ENCODE results near the gene EYS. TPM values are rescaled to one million over a fixed set of nuclear protein-coding genes. Genes with fewer than 3 reads are reported as not detected.

The EYS gene
- total RNA-seq, 1 donor from 2014 or later: 2.1 TPM

GRCh38 chr6:64100702-64101303 is 1606.2 kb downstream of the EYS start:
- Histone ChIP-seq H3K36me3 (ENCODE audit: control insufficient read depth in 3 of 3, insufficient read depth in 3 of 3, low read length in 3 of 3) (no peaks in the 10 kb centered on the region), H3K27ac (ENCODE audit: low read depth, low read length) (no peak overlapping the region), H3K4me1 (ENCODE audit: control insufficient read depth in 3 of 3, insufficient read depth in 3 of 3, low read length in 3 of 3) (no peaks in the 10 kb centered on the region), H3K9ac (ENCODE audit: low read depth in 1 of 3, low read length in 3 of 3) (no peak overlapping the region), H3K27me3 (ENCODE audit: control insufficient read depth in 3 of 3, insufficient read depth in 3 of 3, low read length in 3 of 3) (no peaks in the 10 kb centered on the region), H3K4me3 (ENCODE audit: low read length in 3 of 3) (no peak overlapping the region), H3K9me3 (ENCODE audit: control insufficient read depth in 3 of 3, low read length in 3 of 3) (no peaks in the 10 kb centered on the region)

GRCh38 chr6:64090352-64090751 is 1616.7 kb downstream of the EYS start:
- no peak overlapping the region for H3K27ac ChIP-seq (ENCODE audit: low read depth, low read length)
- H3K4me3 ChIP-seq (ENCODE audit: low read length in 3 of 3): no peak overlapping the region
- H3K36me3 ChIP-seq (ENCODE audit: control insufficient read depth in 3 of 3, insufficient read depth in 3 of 3, low read length in 3 of 3): no peaks in the 10 kb centered on the region
- H3K4me1 ChIP-seq (ENCODE audit: control insufficient read depth in 3 of 3, insufficient read depth in 3 of 3, low read length in 3 of 3): no peaks in the 10 kb centered on the region
- no peaks in the 10 kb centered on the region for H3K9me3 ChIP-seq (ENCODE audit: control insufficient read depth in 3 of 3, low read length in 3 of 3)
- no peaks in the 10 kb centered on the region for H3K27me3 ChIP-seq (ENCODE audit: control insufficient read depth in 3 of 3, insufficient read depth in 3 of 3, low read length in 3 of 3)
- H3K9ac ChIP-seq (ENCODE audit: low read depth in 1 of 3, low read length in 3 of 3): no peak overlapping the region

- no peaks in the 10 kb centered on the region for H3K4me1 ChIP-seq (ENCODE audit: control insufficient read depth in 3 of 3, insufficient read depth in 3 of 3, low read length in 3 of 3)
- H3K36me3 ChIP-seq (ENCODE audit: control insufficient read depth in 3 of 3, insufficient read depth in 3 of 3, low read length in 3 of 3): no peaks in the 10 kb centered on the region
- H3K27me3 ChIP-seq (ENCODE audit: control insufficient read depth in 3 of 3, insufficient read depth in 3 of 3, low read length in 3 of 3): no peaks in the 10 kb centered on the region
- no peak overlapping the region for H3K27ac ChIP-seq (ENCODE audit: low read depth, low read length)
- H3K4me3 ChIP-seq (ENCODE audit: low read length in 3 of 3): no peak overlapping the region
- no peak overlapping the region for H3K9ac ChIP-seq (ENCODE audit: low read depth in 1 of 3, low read length in 3 of 3)
- no peaks in the 10 kb centered on the region for H3K9me3 ChIP-seq (ENCODE audit: control insufficient read depth in 3 of 3, low read length in 3 of 3)
Measured at GRCh38 chr6:64085126-64085525, 1621.9 kb downstream of the EYS start.

GRCh38 chr6:64084185-64084663 is 1622.8 kb downstream of the EYS start:
- H3K9me3 ChIP-seq (ENCODE audit: control insufficient read depth in 3 of 3, low read length in 3 of 3): no peaks in the 10 kb centered on the region
- no peak overlapping the region for H3K27ac ChIP-seq (ENCODE audit: low read depth, low read length)
- no peaks in the 10 kb centered on the region for H3K4me1 ChIP-seq (ENCODE audit: control insufficient read depth in 3 of 3, insufficient read depth in 3 of 3, low read length in 3 of 3)
- no peaks in the 10 kb centered on the region for H3K27me3 ChIP-seq (ENCODE audit: control insufficient read depth in 3 of 3, insufficient read depth in 3 of 3, low read length in 3 of 3)
- no peak overlapping the region for H3K4me3 ChIP-seq (ENCODE audit: low read length in 3 of 3)
- H3K36me3 ChIP-seq (ENCODE audit: control insufficient read depth in 3 of 3, insufficient read depth in 3 of 3, low read length in 3 of 3): no peaks in the 10 kb centered on the region
- no peak overlapping the region for H3K9ac ChIP-seq (ENCODE audit: low read depth in 1 of 3, low read length in 3 of 3)

- H3K9ac ChIP-seq (ENCODE audit: low read depth in 1 of 3, low read length in 3 of 3): no peak overlapping the region
- H3K9me3 ChIP-seq (ENCODE audit: control insufficient read depth in 3 of 3, low read length in 3 of 3): no peaks in the 10 kb centered on the region
- H3K4me1 ChIP-seq (ENCODE audit: control insufficient read depth in 3 of 3, insufficient read depth in 3 of 3, low read length in 3 of 3): no peaks in the 10 kb centered on the region
- H3K27ac ChIP-seq (ENCODE audit: low read depth, low read length): no peak overlapping the region
- no peak overlapping the region for H3K4me3 ChIP-seq (ENCODE audit: low read length in 3 of 3)
- H3K36me3 ChIP-seq (ENCODE audit: control insufficient read depth in 3 of 3, insufficient read depth in 3 of 3, low read length in 3 of 3): no peaks in the 10 kb centered on the region
- no peaks in the 10 kb centered on the region for H3K27me3 ChIP-seq (ENCODE audit: control insufficient read depth in 3 of 3, insufficient read depth in 3 of 3, low read length in 3 of 3)
Measured at GRCh38 chr6:64083261-64083660, 1623.8 kb downstream of the EYS start.

- Histone ChIP-seq H3K4me3 (ENCODE audit: low read length in 3 of 3) (no peak overlapping the region), H3K4me1 (ENCODE audit: control insufficient read depth in 3 of 3, insufficient read depth in 3 of 3, low read length in 3 of 3) (no peaks in the 10 kb centered on the region), H3K36me3 (ENCODE audit: control insufficient read depth in 3 of 3, insufficient read depth in 3 of 3, low read length in 3 of 3) (no peaks in the 10 kb centered on the region), H3K27me3 (ENCODE audit: control insufficient read depth in 3 of 3, insufficient read depth in 3 of 3, low read length in 3 of 3) (no peaks in the 10 kb centered on the region), H3K9ac (ENCODE audit: low read depth in 1 of 3, low read length in 3 of 3) (no peak overlapping the region), H3K9me3 (ENCODE audit: control insufficient read depth in 3 of 3, low read length in 3 of 3) (no peaks in the 10 kb centered on the region), H3K27ac (ENCODE audit: low read depth, low read length) (no peak overlapping the region)
Measured at GRCh38 chr6:64081453-64081852, 1625.6 kb downstream of the EYS start.

GRCh38 chr6:64074981-64075380 is 1632.0 kb downstream of the EYS start:
- no peaks in the 10 kb centered on the region for H3K27me3 ChIP-seq (ENCODE audit: control insufficient read depth in 3 of 3, insufficient read depth in 3 of 3, low read length in 3 of 3)
- no peaks in the 10 kb centered on the region for H3K36me3 ChIP-seq (ENCODE audit: control insufficient read depth in 3 of 3, insufficient read depth in 3 of 3, low read length in 3 of 3)
- no peaks in the 10 kb centered on the region for H3K9me3 ChIP-seq (ENCODE audit: control insufficient read depth in 3 of 3, low read length in 3 of 3)
- no peak overlapping the region for H3K4me3 ChIP-seq (ENCODE audit: low read length in 3 of 3)
- H3K27ac ChIP-seq (ENCODE audit: low read depth, low read length): no peak overlapping the region
- no peak overlapping the region for H3K9ac ChIP-seq (ENCODE audit: low read depth in 1 of 3, low read length in 3 of 3)
- no peaks in the 10 kb centered on the region for H3K4me1 ChIP-seq (ENCODE audit: control insufficient read depth in 3 of 3, insufficient read depth in 3 of 3, low read length in 3 of 3)

- no peak overlapping the region for H3K9ac ChIP-seq (ENCODE audit: low read depth in 1 of 3, low read length in 3 of 3)
- no peaks in the 10 kb centered on the region for H3K4me1 ChIP-seq (ENCODE audit: control insufficient read depth in 3 of 3, insufficient read depth in 3 of 3, low read length in 3 of 3)
- no peaks in the 10 kb centered on the region for H3K27me3 ChIP-seq (ENCODE audit: control insufficient read depth in 3 of 3, insufficient read depth in 3 of 3, low read length in 3 of 3)
- H3K27ac ChIP-seq (ENCODE audit: low read depth, low read length): no peak overlapping the region
- H3K9me3 ChIP-seq (ENCODE audit: control insufficient read depth in 3 of 3, low read length in 3 of 3): peaks cover 0 to 2% (median 0%) of the 10 kb centered on the region in 3 donors
- H3K36me3 ChIP-seq (ENCODE audit: control insufficient read depth in 3 of 3, insufficient read depth in 3 of 3, low read length in 3 of 3): no peaks in the 10 kb centered on the region
- H3K4me3 ChIP-seq (ENCODE audit: low read length in 3 of 3): no peak overlapping the region
Measured at GRCh38 chr6:64072686-64073085, 1634.3 kb downstream of the EYS start.

GRCh38 chr6:64064919-64065318 is 1642.1 kb downstream of the EYS start:
- Histone ChIP-seq H3K9me3 (ENCODE audit: control insufficient read depth in 3 of 3, low read length in 3 of 3) (peaks cover 0 to 2% (median 0%) of the 10 kb centered on the region in 3 donors), H3K27me3 (ENCODE audit: control insufficient read depth in 3 of 3, insufficient read depth in 3 of 3, low read length in 3 of 3) (no peaks in the 10 kb centered on the region), H3K36me3 (ENCODE audit: control insufficient read depth in 3 of 3, insufficient read depth in 3 of 3, low read length in 3 of 3) (no peaks in the 10 kb centered on the region), H3K27ac (ENCODE audit: low read depth, low read length) (no peak overlapping the region), H3K4me1 (ENCODE audit: control insufficient read depth in 3 of 3, insufficient read depth in 3 of 3, low read length in 3 of 3) (no peaks in the 10 kb centered on the region), H3K4me3 (ENCODE audit: low read length in 3 of 3) (no peak overlapping the region), H3K9ac (ENCODE audit: low read depth in 1 of 3, low read length in 3 of 3) (no peak overlapping the region)

GRCh38 chr6:64062960-64063683 is 1643.9 kb downstream of the EYS start:
- H3K4me1 ChIP-seq (ENCODE audit: control insufficient read depth in 3 of 3, insufficient read depth in 3 of 3, low read length in 3 of 3): no peaks in the 10 kb centered on the region
- no peak overlapping the region for H3K4me3 ChIP-seq (ENCODE audit: low read length in 3 of 3)
- no peaks in the 10 kb centered on the region for H3K9me3 ChIP-seq (ENCODE audit: control insufficient read depth in 3 of 3, low read length in 3 of 3)
- no peak overlapping the region for H3K9ac ChIP-seq (ENCODE audit: low read depth in 1 of 3, low read length in 3 of 3)
- H3K27ac ChIP-seq (ENCODE audit: low read depth, low read length): no peak overlapping the region
- no peaks in the 10 kb centered on the region for H3K27me3 ChIP-seq (ENCODE audit: control insufficient read depth in 3 of 3, insufficient read depth in 3 of 3, low read length in 3 of 3)
- no peaks in the 10 kb centered on the region for H3K36me3 ChIP-seq (ENCODE audit: control insufficient read depth in 3 of 3, insufficient read depth in 3 of 3, low read length in 3 of 3)

Data from skeletal muscle tissue (tissue), 4 donors.